ENCODE results near the gene ACP3.
"Not testable (repeated sequence)": the region's sequence is repeated elsewhere in the genome, so short reads cannot be mapped to it uniquely, and the experiment has no call there.

Gene ACP3

DNA sequence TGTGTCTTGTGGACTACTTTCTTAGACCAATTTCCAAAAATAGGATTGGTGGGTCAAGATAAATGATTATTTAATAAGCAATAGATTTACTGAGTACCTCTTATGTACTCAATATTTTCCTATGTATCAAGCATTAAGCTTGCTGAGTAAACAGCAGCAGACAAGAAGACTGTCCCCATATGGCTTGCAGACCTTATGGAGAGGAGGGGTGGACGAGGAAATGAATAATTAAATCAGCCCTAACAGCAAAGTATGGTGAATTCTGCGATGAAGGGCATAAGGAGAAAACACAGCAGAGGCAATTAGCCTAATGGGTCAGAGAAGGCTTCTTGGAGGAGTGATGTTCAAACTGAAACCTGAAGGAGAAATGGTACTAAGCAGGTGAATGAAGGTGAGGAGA, 45.1 kb downstream of the ACP3 start:
- DNase-seq (ENCODE audit: low read depth), result no peak

DNA sequence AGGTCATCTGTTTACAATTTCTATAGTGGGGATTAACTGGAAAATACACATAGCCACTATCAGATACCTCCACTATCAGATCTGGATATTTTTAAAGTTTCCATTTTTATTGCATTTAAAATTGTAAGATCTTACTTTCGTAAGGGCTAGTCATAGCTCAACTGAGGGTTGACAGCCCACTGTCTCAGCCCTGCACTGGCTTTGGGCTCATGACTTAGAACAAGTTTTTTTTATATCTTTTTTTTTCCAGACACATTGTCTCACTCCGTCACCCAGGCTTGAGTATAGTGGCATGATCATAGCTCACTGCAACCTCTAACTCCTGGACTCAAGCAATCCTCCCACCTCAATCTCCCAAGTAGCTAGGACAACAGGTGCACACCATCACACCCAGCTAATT, 51.3 kb downstream of the ACP3 start:
- no peak for DNase-seq (ENCODE audit: low read depth)

DNA sequence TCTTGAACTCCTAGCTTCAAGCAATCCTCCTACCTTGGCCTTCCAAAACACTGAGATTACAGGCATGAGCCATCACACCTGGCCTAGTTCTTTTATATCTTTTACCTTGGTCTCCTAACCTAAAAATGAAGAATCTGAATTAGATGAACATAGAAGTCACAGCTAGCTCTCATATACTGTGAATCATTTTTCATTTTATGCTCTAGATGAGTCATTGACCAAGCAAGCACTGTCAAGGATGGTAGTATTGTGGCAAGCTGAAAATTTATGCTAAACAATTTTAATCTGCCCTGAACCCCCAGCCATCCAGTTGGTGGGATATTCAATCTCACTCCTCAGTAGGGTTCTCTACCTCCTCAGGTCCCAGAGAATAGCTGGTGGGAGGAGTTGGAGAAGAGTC, 51.8 kb downstream of the ACP3 start:
- no peak for DNase-seq (ENCODE audit: low read depth)

DNA sequence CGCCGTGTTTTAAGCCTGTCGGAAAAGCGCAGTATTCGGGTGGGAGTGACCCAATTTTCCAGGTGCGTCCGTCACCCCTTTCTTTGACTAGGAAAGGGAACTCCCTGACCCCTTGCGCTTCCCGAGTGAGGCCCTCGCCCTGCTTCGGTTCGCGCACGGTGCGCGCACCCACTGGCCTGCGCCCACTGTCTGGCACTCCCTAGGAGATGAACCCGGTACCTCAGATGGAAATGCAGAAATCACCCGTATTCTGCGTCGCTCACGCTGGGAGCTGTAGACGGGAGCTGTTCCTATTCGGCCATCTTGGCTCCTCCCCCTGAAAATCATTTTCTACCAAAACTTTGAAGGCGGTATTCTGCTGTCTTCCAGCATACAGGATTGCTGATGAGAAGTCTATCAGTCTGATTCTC, 59.7 kb downstream of the ACP3 start:
- DNase-seq (ENCODE audit: low read depth), result not testable (repeated sequence)

DNA sequence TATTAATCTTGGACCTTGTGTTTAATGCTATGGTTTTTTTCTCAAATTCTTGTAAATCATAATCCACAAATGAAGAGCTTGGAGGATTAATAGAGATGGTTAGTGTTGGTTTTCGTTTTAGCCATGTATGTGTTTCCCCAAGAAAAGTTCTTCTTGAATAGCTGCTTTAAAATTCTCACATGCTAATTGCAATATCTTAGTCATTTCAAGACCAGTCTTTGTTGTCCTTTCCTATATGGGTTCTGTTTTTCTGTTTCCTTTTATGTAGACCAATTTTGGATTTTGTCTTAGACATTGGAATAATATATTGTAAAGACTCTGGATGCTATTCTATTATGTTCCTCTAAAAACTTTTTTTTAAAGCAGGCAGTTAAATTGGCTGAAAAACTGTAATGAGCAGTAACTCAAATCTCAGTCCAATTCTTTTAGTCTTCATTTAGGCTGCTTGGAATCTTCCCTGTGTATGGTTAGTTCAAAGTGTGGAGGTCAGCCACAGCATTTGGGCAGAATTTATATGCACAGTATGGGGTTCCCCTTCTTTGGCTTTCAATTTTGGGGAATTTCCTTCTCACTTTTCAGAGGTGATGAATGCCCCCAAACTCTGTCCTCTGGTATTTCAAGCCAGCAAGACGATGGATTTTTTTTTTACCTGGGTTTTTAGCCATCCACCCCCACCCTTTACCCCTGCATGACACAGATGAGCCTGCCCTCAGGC, 61.0 kb downstream of the ACP3 start:
- DNase-seq (ENCODE audit: low read depth), result no peak

DNA sequence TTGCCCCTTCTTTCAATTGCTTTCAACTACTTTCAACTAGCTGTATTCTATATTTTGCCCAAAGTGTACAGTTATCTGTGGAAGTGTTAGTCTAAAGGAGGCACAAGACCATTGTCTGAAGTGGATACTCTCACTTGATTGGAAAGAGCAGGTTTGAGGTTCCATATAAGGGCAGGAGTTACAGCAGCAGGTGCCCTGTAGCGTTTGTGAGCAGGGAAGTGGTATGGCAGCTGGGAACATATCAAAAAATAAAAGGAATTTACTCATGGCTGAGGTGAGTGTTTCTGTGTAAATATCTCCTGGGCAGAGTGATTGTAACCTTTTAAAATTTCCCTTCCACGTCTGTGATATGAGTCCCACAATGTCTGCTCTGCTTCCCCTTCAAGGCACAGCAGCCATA, 61.6 kb downstream of the ACP3 start:
- no peak for DNase-seq (ENCODE audit: low read depth)

DNA sequence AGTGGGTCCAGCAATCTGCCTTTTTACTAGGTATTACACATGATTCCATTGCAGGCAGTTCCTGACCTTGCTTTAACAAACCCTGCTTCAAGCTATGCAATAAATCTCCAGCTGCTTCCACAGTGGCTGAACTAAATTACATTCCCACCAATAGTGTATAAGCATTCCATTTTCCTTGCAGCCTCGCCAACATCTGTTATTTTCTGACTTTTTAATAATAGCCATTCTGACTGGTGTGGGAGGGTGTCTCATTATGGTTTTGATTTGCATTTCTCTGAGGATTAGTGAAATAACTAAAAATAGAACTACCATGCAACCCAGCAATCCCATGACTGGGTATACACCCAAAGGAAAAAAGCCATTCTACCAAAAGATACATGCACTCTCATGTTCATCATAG, 63.7 kb downstream of the ACP3 start:
- DNase-seq (ENCODE audit: low read depth), result peak; percentile 6

DNA sequence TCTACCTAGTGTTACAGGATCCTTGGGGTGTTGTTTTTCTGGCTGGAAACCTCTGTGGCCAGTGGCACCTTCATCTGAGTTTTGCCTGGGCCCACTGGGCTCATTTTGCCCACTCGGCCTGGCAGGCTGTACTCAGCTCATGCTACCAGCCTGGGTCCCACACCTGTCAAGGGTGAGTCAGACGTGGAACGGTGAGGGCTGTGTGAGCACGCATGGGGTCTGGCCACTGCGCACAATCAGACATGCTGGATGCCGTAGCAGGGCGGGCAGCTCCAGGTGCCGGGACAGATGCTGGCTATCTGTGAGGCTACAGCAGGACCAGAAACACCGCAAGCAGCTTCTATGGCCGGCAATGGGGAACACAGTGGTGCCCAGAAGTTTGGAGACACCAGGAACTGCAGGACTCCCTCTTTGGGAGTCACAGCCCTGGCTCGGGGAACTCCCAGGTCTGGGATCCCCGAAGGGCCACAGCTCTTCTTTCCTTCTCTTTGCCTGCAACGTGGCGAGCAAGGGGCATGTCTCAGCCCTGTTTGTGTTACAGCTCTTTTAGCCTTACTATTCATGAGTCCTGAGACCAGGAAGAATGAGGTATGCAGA, 64.2 kb downstream of the ACP3 start:
- DNase-seq (ENCODE audit: low read depth), result no peak

DNA sequence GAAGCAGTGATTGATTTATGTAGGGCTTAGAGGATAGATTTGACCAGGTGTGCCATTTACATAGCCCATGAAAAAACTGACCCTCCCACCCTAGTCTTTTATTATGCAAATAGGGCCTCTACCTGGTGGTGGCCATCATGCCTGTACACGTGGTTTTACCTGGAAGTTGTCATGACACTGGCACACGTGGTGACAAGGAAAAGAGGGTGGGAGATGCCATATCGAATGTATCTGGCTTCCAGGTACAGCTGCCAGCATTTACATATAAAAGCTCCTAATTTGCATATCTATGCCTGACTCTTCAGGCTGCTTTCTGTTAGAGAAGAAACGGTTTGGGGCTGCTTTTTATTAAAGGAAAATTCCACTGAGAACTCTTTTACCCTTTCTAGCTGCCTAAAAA, 65.1 kb downstream of the ACP3 start:
- DNase-seq (ENCODE audit: low read depth), result no peak

DNA sequence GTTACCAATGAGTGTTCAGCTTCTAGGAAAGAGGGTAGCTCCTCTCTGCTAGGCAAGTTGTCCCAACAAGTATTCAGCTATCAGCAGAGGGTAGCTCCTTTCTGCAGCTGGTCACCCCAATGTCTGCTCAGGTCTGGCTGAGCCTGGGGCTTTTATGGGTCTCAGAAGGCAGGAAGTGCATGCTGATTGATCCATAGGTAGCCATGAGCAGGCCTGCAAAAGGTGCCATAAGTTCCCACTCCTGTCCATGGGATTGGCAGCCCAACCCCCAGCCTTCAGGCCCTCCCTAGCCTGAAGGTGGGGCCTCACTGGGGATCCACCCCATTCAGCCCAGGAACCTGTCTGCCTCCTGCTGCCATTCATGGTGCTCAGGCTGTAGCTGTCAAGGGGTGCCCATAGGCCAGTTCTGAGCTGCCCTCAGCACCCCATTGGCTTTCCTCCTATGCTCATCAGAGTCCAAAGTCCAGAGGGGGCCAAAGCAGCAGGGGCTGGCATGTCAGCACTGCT, 65.5 kb downstream of the ACP3 start:
- DNase-seq (ENCODE audit: low read depth), result no peak

DNA sequence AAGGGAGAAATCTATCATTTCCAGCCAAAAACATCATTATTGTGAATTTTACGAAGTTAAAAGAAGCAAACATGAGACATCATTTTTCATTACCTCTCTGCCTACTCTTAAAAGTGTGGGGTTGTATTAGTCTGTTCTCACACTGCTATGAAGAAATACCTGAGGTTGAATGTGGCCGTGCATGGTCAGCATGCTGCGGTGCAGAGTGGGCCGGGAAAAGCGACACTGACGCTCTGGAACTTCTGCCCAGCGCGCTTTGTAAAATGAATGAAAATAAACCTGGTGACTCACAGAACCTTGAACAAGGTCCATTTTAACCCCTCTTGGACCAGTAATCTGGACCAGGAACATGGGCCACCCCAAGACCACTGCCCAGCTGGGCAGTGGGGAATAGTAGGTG, 69.1 kb downstream of the ACP3 start:
- DNase-seq (ENCODE audit: low read depth), result no peak

DNA sequence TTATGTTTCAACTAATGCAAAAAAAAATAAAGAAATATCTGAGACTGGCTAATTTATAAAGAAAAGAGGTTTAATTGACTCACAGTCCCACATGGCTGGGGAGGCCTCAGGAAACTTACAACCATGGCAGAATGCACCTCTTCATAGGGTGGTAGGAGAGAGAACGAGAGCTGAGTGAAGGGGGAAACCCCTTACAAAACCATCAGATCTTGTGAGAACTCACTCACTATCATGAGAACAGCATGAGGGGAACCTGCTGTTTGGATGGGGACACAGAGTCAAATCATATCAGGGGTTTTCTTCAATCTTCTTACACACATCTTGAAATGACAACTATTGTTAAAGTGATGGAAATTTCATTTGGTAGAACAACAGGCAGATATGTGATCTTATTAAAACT, 75.5 kb downstream of the ACP3 start:
- DNase-seq (ENCODE audit: low read depth), result not testable (repeated sequence)

DNA sequence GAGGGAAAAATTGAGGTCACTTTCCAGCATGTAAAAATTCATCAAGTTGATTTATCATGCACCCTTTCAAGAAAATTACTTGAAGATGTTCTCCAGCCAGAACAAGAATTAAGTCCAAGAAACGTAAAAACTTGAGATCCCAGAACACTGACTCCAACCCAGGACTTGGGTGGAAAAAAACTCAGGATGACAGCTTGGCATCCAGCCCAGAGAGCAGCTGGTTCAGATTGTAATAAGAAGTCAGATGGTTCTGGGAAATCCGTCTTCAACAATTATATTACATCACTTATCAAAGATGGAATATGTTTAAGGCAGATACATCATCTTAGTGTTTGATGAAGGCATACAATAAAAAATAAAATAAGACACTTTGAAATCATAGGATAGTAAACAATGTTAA, 77.1 kb downstream of the ACP3 start:
- no peak for DNase-seq (ENCODE audit: low read depth)

DNA sequence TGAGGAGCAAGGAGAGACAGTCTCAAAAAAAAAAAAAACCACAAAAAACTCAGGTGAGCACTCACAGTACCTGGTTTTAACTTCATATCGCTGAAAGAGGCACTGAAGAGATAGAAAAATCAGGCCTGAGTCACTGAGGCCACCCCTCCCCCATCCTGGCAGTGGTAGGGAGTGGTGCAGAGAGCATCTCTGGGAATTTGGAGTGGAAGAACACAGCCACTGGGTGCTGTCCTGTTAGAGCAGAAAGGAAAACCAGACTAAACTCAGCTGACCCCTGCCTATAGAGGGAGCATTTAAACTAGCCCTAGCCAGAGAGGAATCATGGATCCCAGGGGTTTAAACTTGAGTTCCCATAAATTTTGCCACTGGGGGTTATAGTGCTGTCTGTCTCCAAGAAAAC, 77.9 kb downstream of the ACP3 start:
- no peak for DNase-seq (ENCODE audit: low read depth)

DNA sequence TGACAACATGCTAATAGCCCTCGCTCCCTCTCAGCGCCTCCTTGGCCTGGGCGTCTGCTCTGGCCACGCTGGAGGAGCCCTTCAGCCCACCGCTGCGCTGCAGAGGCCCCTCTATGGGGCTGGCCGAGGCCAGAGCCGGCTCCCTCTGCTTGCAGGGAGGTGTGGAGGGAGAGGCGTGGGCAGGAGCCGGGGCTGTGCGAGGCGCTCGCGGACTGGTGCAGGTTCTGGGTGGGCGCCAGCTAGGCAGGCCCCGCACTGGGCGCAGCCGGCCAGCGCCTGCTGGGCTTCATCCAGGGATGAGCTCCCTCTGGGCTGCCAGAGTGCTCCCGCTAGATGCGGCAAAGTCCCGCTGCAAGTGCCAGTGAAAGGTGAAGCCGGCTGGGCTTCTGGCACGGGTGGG, 79.0 kb downstream of the ACP3 start:
- DNase-seq (ENCODE audit: low read depth), result no peak

DNA sequence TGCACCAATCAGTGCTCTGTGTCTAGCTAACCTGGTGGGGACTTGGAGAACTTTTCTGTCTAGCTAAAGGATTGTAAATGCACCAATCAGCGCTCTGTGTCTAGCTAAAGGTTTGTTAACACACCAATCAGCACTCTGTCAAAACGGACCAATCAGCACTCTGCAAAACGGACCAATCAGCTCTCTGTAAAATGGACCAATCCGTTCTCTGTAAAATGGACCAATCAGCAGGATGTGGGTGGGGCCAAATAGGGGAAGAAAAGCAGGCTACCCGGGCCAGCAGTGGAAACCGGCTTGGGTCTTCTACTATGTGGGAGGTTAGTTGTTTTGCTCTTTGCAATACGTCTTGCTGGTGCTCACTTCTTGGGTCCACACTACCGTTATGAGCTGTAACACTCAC, 79.6 kb downstream of the ACP3 start:
- not testable (repeated sequence) for DNase-seq (ENCODE audit: low read depth)

DNA sequence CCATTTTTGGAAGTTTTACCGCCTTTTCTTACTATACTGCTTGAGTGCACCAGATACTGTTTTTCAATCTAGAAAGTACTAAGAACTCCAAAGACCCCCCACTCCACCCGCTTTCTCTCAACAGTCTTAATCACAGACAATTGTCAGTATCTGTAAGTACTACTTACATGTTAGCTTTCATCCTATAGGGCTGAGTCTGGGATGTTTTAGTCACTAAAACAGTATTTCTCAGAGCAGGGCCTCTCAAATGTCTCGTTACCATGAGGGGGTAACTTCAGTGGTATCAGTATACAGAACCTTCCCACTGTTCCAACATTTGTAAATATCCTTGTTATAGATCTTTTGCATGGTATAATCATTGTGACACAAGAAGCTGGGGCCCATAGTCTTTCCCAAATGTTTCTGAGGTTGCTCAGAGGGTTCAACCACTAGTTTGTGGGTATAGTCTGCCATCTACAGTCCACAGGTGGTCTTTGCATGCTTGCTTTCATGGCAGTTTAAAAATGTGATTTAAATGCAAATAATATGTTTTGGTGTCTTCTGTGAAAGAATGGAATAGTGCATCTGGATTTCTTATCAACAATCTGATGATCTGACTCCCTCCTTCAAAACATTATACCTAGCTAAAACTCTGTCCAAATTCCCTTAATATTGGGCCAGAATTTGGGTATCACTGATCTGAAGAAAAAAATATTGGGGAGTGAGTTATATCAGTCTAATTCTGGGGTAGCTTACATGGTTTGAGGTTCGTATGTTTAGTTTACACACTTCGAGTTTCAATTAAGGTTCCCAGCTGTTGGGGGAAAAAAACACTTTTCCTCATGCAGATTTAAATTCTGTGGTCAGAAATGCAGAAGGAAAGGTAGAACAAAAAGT, 82.1 kb downstream of the ACP3 start:
- DNase-seq (ENCODE audit: low read depth), result no peak

DNA sequence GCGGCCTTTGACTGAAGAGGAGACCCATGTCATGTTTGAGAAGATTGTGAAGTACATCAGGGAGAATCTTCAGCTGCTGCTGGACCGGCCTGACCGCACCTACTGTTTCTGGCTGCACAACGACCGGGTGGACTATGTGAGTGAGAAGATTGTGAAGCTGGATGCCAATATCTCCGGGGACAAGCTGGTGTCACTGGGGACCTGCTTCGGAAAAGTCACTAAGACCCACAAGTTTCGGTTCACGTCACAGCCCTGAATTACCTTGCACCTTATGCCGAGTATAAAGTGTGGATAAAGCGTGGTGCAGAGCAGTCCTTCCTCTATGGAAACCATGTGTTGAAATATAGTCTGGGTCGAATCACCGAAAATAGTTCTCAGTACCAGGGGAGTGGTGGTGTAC, 84.0 kb downstream of the ACP3 start:
- no peak for DNase-seq (ENCODE audit: low read depth)

DNA sequence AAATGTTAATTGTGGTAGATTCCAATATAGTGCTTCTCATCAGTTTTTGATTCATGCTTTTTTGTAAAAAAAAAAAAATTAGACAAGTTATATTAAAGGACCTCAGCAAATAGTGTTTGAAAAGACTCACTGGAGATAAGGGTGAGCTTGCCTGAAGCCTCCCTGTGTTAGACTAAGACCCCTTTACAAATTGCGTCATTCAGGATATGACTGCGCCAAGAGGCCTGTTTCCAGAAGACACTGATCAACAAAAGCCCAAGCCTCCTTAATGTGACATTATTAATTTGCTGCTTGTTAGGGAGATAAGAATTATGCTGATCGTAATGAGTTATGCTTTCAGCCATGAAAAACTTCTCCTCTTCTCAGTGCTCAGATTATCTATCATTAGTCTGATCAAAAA, 87.1 kb downstream of the ACP3 start:
- no peak for DNase-seq (ENCODE audit: low read depth)

DNA sequence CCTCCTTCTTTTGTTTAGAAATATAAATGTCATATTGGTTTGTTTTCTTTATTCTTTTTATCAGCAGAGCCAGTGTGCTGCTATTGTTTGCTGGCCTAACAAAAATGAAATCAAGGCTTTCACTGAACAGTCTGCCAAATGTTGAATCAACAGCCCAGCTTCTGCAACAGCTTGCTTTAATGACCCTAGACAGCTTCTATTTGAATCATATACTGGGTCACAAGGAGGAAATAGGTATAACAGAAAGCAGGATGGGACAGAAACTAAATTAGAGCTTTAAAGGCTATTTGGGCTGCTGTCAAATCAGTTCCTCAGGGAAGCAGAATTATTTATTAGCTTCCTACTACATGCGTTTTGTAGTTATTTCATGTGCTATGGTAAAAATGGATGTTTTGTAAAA, 88.0 kb downstream of the ACP3 start:
- no peak for DNase-seq (ENCODE audit: low read depth)

DNA sequence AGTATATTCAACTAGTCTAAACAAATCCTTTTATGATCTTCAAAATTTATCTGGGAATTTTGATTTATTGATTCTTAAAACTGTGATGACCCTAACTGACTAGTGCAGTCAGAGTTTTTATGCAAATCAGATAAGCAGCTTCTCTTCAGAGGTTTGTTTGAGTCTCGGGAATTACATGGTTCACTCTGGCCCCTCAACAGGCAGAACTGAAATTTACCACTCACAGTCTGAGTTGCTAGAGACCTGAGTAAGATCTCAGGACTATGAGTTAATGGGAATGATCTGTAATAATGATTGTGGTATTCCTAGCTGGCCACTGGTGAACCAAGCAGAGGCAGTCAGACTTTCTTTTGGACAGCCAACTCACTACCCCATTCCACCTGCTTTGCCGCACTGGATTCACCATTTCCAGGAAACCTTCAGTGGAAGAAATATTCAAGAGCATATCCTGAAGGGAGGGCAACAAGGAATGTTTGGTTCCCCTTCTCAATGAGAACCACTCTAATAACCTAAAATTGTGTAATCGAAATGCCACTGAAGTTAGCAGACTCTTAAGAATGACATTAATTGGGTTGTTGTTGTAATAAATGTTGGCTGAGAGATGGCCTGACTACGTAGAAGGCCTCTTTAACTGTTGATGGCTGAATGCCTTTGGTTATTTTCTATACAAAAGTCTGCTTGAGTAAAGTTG, 88.5 kb downstream of the ACP3 start:
- DNase-seq (ENCODE audit: low read depth), result no peak

DNA sequence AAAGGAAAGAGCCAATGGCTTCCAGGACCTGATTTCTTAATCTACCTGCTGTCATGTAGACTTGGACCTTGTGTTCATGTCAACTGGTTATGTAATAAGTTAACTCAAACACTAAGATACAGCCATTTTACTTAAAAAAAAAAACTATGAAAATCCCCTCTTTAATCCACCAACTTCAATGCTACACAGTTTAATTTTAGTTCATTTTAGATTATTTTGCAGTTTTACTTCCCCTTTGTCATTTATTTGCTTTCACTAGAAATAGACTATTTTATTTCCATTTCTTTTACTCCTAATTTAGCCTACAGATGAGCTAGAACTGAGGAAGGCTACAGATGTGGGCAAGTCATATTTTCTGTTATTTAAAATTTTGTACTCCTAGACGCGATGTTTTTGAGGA, 89.4 kb downstream of the ACP3 start:
- DNase-seq (ENCODE audit: low read depth), result no peak
